ENCODE results near the gene RFX4.

DNA sequence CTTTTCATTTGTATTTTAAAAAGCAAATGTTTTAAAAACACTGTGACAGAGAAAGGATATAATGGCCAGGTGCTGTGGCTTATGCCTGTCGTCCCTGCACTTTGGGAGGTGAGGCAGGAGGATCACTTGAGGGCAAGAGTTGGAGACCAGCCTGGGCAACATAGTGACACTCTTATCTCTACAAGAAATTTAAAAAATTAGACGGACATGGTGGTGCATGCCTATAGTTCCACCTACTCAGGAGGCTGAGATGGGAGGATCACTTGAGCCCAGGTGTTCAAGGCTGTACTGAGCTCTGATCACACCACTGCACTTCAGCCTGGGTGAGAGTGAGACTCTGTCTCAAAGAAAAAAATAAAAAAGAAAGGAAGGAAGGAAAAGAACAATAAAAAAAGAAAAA lies 7.8 kb downstream of the RFX4 start:
- TF ChIP-seq CTCF (conservative IDR thresholded peaks at IDR 0.05) (no peak), ZFX (IDR thresholded peaks at IDR 0.05) (no peak)

Measured in C4-2B (cell line).